ENCODE results near the gene CD2BP2.
"Not testable (repeated sequence)": the region's sequence is repeated elsewhere in the genome, so short reads cannot be mapped to it uniquely, and the experiment has no call there.

The CD2BP2 gene

GRCh38 chr16:30341971-30342370 lies 13.1 kb downstream of the CD2BP2 start:
- DNase-seq = not testable (repeated sequence)

- DNase-seq = no peak
Measured at GRCh38 chr16:30340621-30341020, 14.5 kb downstream of the CD2BP2 start.

GRCh38 chr16:30338715-30339114 lies 16.4 kb downstream of the CD2BP2 start:
- DNase-seq = not testable (repeated sequence)

- not testable (repeated sequence) for DNase-seq
Measured at GRCh38 chr16:30337964-30338357, 17.1 kb downstream of the CD2BP2 start.

- DNase-seq = no peak
Measured at GRCh38 chr16:30335598-30336474, 19.3 kb downstream of the CD2BP2 start.

- DNase-seq = peak; percentile 63 to 86
Measured at GRCh38 chr16:30335028-30335597, 20.0 kb downstream of the CD2BP2 start.

- peak; percentile 69 to 70 for DNase-seq
Measured at GRCh38 chr16:30334473-30334989, 20.6 kb downstream of the CD2BP2 start.

GRCh38 chr16:30324220-30324619 lies 30.9 kb downstream of the CD2BP2 start:
- not testable (repeated sequence) for DNase-seq

- not testable (repeated sequence) for DNase-seq
Measured at GRCh38 chr16:30318647-30319046, 36.5 kb downstream of the CD2BP2 start.

GRCh38 chr16:30310937-30311336 lies 44.2 kb downstream of the CD2BP2 start:
- not testable (repeated sequence) for DNase-seq

GRCh38 chr16:30309255-30309654 lies 45.9 kb downstream of the CD2BP2 start:
- not testable (repeated sequence) for DNase-seq

Data from NCI-H524 (cell line).